Astrocyte of the cerebellum (primary cell): ENCODE results near the gene ZNF383.
A peak's percentile ranks its signal among the peaks of the same experiment; 100 is the strongest.
"Not testable (repeated sequence)": the region's sequence is repeated elsewhere in the genome, so short reads cannot be mapped to it uniquely, and the experiment has no call there.

ENCODE experiments used
- DNase-seq: peaks from one replicate; pipeline ENCODE4 v3.0.0-alpha.2; 2011; ENCODE audit warnings: low read depth
- H3K4me3 ChIP-seq: 2 replicates; pipeline ENCODE4 v1.5.1; 2011; ENCODE audit warnings: mild to moderate bottlenecking, low read depth, low read length, moderate library complexity
- in situ Hi-C: cut with HindIII; loops from 2 replicates; pipeline ENCODE4 v1.10.0; 2017; ENCODE audit warnings: low sequenced_read_pairs
- TF ChIP-seq, protein P1 (sequence below): IDR thresholded peaks from 2 replicates; pipeline ENCODE4 v1.5.1; 2012; ENCODE audit warnings: low read length, low read depth, moderate library complexity, mild to moderate bottlenecking; ENCODE audit errors: missing control alignments

ZNF383 gene

DNA sequence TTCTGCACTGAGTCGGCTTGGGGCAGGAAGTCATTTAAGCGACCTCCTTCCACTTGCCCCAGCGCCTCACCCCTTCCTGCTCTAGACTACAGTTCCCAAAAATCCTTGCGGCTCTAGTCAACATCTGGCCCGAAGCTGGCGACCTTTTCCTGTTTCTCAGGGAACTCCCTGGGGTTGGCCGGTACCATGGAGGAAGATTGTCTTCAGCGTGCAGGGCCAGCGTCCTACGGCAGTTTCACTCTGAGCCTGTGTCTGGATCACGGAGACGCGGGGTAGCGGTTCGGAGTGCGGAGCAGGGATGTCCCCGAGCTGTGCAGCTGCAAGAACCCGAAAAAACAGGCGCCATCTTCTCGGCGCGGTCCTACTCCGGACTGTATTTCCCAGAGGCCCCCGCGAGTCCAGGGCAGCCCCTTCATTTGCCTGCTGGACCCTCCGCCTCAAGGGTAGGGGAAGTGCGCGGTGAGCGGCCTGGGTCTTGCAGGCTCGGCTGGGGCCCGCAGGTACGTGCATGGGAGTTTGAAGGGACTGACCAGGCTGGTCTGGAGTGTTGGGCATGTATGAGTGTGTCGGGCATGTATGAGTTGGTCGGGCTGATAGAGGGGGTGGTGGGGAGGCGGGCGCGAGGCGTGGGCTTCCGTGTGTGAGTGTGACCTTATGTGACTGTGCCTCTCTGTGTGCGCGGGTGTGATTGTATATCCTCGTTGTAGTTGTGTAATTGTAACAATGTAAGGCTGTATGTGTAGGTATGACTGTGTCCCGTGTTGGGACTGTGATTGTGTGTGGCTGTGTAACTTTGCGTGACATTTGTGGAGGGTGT lies at the start of gene ZNF383:
Gene ZNF383, plus strand, starts transcription at position 440 of the 817 bp plus-strand sequence. CDS start 12,240 bp downstream, outside the sequence.
- peak; percentile 73 for DNase-seq
- peak within 1 kb of the TSS; percentile 63 for H3K4me3 ChIP-seq
- TF ChIP-seq, protein P1, sequence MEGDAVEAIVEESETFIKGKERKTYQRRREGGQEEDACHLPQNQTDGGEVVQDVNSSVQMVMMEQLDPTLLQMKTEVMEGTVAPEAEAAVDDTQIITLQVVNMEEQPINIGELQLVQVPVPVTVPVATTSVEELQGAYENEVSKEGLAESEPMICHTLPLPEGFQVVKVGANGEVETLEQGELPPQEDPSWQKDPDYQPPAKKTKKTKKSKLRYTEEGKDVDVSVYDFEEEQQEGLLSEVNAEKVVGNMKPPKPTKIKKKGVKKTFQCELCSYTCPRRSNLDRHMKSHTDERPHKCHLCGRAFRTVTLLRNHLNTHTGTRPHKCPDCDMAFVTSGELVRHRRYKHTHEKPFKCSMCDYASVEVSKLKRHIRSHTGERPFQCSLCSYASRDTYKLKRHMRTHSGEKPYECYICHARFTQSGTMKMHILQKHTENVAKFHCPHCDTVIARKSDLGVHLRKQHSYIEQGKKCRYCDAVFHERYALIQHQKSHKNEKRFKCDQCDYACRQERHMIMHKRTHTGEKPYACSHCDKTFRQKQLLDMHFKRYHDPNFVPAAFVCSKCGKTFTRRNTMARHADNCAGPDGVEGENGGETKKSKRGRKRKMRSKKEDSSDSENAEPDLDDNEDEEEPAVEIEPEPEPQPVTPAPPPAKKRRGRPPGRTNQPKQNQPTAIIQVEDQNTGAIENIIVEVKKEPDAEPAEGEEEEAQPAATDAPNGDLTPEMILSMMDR, result no peak
- in situ Hi-C loops, result no loop called here

DNA sequence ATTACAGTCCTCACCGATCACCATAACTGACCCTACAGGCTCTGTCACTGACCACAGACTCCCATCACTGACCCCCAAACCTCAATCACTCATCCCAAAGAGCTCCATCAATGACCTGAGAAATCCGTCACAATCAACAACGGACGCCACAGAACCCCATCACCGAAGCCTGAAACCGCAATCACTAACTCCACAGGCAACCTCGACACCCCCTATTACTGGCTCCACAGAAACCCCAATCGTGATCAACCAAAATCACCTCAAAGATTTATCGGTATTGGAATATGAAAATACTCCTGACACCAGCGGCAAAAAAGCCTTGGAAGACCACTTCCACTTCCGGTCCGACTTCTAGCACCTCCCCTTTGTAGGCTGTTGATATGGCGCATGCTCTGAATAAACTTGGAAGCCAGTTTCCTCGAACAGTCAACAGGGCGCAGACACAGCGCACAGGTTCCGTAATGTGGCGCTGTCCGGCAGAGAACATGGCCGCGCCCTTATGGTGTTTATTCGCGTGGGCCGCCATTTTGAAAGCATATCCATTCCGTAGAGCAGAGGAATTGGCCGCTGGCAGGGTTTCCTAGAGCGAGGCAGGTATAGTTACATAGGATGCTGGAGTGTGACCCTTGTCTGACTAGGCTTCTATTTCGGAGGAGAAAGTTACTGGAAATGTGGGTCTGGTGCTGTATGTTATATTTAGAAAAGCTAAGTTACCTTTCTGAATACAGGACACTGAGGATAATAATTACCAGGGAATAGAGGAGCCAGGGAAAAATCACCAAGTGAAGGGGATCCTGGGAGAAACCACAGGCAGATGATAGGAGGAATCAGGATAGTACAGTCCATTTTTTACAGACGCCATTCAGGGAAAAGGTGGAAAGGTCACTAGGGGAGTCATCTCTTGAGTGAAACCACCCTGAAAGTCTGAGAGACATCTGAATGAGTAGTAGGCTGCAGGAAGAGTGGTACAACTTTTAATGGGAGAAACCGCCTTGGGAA lies 45.3 kb upstream of the ZNF383 start, which contains the start of gene ZNF585A:
Gene ZNF585A, minus strand, starts transcription at position 328 of the 999 bp plus-strand sequence. CDS start 2,785 bp downstream, outside the sequence.
- peak; percentile 95 for DNase-seq
- H3K4me3 ChIP-seq, result peak within 1 kb of the TSS; percentile 77
- TF ChIP-seq, protein P1, result peak; percentile 41
- in situ Hi-C loops, result loop anchor here (5.0 kb wide), 1 partner anchor 60 kb away; no protein-coding TSS in a partner anchor

DNA sequence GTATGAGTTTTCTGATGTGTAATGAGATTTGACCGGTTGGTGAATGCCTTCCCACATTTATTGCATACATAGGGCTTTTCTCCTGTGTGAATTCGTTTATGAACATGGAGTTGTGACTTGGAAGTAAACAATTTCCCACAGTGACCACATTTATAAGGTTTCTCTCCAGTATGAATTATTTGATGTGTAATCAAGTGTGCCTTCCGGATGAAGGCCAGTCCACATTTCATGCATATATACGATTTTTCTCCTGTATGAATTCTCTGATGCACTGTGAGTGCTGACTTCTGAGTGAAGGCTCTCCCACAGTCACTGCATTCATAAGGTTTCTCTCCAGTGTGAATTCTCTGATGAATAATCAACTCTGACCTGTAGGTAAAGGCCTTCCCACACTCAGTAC lies 31.9 kb upstream of the ZNF383 start:
- in situ Hi-C loops, DNase-seq, H3K4me3 ChIP-seq: not testable (repeated sequence)

DNA sequence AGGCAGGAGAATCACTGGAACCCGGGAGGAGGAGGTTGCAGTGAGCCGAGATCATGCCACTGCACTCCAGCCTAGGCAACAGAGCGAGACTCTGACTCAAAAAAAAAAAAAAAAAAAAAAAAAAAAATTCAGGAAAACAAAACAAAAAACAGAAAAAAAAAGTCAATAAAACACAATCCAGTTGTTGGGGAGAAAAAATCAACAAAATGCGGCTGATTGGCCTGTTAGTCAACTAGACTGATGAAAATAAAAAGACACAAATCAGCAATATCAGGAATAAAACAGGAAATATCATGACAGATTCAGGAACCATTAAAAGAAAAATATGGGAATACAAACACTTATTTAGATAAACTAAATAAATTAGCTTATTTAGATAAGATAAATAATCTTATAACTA lies 22.8 kb upstream of the ZNF383 start:
- in situ Hi-C loops, DNase-seq, H3K4me3 ChIP-seq: not testable (repeated sequence)

DNA sequence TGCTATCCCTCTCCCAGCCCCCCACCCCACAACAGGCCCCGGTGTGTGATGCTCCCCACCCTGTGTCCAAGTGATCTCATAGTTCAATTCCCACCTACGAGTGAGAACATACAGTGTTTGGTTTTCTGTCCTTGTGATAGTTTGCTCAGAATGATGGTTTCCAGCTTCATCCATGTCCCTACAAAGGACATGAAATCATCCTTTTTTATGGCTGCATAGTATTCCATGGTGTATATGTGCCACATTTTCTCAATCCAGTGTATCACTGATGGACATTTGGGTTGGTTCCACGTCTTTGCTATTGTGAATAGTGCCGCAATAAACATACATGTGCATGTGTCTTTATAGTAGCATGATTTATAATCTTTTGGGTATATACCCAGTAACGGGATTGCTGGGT lies 20.9 kb upstream of the ZNF383 start:
- DNase-seq, in situ Hi-C loops, H3K4me3 ChIP-seq: not testable (repeated sequence)

DNA sequence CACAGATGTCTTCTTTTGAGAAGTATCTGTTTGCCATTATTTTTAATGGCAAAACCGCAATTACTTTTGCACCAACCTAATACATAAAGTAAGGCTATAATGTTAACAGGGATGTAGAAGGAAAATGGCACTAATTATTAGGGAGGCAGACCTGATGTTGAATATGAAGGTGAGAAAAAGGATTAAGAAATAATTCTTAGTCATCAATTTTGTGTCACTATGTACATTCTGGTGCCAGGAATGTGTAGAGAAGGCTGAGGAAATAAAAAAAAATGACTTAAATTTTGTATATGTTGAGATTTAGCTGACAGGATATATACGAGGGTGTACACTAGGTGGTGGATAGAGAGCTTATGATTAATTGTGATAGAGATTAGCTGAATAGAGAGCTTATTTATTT lies 20.2 kb upstream of the ZNF383 start:
- TF ChIP-seq, protein P1, result no peak
- in situ Hi-C loops, result no loop called here
- no peak for DNase-seq
- H3K4me3 ChIP-seq, result no peak overlapping the region

DNA sequence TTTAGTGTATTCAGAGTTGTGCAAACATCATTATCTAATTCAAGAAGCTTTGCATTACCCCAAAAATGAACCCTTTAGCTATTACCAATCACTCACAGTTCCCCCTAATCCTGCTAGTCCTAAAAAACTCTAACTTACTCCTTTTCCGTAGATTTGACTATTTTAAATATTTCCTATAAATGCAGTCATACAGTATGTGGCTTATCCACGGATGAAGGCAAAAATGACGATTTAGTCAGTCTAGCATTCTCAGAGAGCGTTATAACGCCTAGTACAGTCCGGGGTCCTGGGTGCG lies 587 bp upstream of the ZNF383 start:
- in situ Hi-C loops, result no loop called here
- TF ChIP-seq, protein P1, result no peak

DNA sequence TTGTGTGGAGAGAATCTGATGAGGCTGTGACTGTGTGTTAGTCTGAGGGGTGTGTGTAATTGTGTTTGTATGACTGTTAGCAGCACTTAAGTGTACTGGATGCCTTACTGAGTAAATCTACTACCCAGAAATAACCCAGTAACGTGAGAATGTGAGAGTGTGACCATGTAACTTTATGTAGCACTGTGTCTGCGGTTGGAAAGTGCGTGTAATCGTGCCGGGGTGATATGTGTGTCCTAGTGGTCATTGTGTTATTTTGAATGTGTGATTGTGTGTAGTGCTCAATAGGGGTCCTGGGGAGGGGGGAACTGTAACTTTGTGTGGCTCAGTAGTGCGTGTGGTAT lies 550 bp downstream of the ZNF383 start:
- TF ChIP-seq, protein P1, result no peak
- peak overlapping the region; percentile 63 for H3K4me3 ChIP-seq
- DNase-seq, result no peak
- in situ Hi-C loops, result no loop called here

More for the DNA sequence above, 587 bp upstream of the ZNF383 start:
- peak overlapping the region; percentile 63 for H3K4me3 ChIP-seq
- DNase-seq, result no peak
